Measurements from ENCODE around the gene COL5A1.
A peak's percentile ranks its signal among the peaks of the same experiment; 100 is the strongest.
"Not testable (repeated sequence)": the region's sequence is repeated elsewhere in the genome, so short reads cannot be mapped to it uniquely, and the experiment has no call there.

COL5A1 gene

DNA sequence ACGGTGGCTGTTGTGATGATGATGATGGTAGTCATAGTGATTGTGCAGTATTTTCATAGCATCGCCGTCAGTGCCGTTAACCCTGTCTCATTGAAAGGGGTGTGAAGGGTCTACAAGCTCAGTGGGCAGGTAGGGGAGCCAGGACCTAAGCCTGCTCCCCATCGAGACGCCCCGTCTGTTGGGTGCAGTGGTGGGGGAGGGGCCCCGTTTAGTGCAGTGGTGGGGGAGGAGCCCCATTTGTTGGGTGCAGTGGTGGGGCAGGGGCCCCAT, 68.6 kb downstream of the COL5A1 start:
- DNase-seq (ENCODE audit: low spot score) = no peak

DNA sequence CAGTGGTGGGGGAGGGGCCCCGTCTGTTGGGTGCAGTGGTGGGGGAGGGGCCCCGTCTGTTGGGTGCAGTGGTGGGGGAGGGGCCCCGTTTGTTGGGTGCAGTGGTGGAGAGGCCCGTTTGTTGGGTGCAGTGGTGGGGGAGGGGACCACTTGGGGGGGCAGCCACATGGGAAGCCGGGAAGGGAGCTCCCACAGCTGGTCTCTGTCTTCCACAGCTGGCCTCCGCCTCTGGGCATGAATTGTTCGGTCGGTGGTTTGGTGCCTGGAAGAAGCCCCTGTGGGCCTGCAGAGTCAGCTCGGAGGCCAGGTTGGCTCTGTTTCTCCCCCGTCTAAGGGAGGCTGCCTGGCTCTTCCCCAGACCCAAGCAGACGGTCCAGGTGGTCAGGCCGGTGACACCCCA, 69.3 kb downstream of the COL5A1 start:
- DNase-seq (ENCODE audit: low spot score) = no peak

DNA sequence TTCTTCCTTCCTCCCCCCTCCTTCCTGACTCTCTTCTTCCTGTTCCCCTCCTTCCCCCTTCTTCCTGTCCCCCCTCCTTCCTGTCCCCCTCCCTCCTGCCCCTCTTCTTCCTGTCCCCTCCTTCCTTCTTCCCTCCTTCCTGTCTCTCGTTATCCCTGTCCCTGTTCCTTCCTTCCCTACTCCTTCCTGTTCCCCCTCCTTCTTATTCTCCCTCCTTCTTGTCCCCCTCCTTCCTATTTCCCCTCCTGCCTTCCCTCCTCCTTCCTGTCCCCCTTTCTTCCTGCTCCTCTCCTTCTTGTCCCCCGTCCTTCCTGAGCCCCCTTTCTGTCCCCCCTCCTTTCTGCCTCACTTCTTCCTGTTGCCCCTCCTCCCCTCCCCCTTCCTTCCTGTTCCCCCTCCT, 70.6 kb downstream of the COL5A1 start:
- no peak for DNase-seq (ENCODE audit: low spot score)

DNA sequence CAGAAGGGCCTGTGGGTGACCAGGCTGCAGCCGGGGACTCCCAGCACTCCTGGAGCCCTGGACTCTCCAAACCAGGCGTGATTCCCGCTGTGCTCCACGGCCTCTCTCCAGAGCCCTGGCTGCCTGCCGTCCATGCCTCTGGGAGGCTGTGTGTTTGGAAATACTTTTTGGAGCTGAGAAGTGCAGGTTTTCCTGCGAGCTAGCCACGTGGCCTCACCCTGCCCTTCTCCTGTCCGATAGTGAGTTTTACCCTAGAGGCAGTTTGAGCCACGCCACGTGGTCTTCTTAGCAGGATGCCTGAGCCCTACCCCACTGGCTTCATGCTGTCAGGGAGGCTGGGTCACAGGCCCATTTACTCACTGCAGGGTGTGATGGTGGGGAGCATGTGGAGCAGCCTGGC, 71.3 kb downstream of the COL5A1 start:
- no peak for DNase-seq (ENCODE audit: low spot score)

DNA sequence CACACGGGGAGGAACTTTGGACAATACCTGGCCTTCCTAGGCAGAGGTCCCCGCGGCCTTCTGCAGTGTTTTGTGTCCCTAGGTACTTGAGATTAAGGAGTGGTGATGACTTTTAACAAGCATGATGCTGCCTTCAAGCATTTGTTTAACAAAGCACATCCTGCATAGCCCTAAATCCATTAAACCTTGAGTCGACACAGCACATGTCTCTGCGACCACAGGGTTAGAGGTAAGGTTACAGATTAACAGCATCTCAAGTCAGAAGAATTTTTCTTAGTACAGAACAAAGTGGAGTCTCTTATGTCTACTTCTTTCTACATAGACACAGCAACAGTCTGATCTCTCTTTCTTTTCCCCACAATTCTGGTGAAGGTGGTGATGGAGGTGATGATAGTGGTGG, 73.9 kb downstream of the COL5A1 start:
- not testable (repeated sequence) for DNase-seq (ENCODE audit: low spot score)

DNA sequence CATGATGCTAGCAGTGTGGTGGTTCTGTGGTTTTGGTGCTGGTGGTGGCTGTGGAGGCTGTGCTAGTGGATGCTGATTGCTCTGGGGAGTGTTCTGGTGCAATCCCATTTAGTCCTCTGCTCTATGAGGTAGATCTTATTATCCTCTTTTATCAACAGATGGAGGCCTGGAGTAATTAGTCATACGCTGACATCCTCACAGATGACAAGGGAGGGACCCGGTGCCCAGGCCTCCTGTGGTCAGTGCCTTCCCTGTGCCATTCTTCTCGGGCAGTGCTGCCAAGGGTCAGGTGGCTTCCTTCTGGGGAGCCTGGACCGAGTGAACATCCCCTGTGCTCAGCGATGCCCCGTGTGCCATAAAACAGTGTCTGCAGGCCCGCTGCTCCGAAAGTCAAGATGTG, 74.5 kb downstream of the COL5A1 start:
- DNase-seq (ENCODE audit: low spot score) = no peak

DNA sequence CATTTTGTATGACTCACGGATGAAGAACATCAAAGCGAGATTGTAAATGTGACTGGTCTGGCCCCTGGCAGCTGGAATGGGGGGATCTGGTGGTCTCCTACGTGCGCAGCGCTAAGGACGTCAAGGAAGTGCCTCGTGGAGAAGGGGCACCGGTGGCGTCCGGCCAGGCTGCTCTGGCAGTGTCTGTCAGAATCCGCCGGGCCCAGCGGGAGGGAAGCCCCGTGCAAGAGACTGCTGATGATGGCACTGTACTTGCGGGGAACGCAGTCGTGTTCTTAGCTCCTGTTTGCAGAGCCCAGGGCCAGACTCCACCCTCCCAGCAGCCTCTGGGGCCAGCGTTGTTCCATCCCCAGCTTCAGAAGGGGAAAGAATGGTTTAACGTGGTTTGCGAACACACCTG, 75.5 kb downstream of the COL5A1 start:
- DNase-seq (ENCODE audit: low spot score) = no peak

DNA sequence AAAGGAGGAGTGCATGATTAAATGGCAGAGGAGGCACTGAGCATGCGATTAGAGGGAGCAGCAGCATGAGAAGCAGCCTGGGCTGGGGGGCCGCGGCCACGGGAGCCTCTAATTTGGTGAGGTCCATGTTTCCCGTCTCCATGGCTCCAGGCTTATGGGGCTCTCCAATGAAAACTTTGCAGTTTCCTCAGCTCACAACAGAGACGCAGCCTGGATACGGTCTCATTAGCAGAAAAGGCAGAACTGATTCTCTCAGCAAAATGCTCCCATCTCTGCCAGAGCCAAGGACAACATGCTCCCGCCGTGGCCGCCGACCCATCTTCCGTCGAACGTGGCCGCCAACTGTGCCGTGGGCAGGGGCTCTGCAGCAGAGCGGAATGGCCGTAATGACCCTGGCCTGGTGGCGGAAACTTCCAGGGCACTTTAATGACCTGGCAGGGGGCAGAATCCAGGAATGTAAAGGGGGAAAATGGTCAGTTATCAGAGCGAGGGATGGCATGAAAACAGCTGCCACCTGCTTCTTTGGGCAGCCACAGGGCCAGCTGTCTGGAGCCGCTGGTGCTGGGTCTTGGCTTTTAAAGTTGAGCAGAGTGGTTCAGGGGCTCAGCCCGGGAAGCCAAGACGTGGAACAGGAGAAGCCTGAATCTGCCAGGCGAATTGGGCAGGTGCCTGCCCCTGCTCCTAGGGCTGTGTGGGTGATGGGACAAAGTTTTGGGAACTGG, 76.5 kb downstream of the COL5A1 start:
- peak; percentile 4 for DNase-seq (ENCODE audit: low spot score)

DNA sequence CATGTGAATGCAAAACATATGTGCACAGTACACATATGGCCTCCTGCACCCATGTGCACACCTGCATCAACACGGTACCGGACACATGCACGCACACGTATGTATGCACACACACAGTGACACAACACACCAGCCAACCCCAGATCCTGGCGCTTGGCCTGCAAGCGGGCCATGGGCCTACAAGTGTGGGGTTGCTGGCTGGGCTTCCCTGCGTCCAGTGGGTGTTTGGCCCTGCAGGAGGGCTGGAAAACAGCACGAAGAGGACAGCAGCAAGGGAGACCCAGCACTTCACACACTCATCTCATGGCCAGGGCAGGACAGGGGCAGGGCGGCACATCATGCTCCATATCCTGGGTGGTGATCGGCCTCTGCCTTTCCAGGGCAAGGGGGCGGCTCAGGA, 77.7 kb downstream of the COL5A1 start:
- no peak for DNase-seq (ENCODE audit: low spot score)

DNA sequence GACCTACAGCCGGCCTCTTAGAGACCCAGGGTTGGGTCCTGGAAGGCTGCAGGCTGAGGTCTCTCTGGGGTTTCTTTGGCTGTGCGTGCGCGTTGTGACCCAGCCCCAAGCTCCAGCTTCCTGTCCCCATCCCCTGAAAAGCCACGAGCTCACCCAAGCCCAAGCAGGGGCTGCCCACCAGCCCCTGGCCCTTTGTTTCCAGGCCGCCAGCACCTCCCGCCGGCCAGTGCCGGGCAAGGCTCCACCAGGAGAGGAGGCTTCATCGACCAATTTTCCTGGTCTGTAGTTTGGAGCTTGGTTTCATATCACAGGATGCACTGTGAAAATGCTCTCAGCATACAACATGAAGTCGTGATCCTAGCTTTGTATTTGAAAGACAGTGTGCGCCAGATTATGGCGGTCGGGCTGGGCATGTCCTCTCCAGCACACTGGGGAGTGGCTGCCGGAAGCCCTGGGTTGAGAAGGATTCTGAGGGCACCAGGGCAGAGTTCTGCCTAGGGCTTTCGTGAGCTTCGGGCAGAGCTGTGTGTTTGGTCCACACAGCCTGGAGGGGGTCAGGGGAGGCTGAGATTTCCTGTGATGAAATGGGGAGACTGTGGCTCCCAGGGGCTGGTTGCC, 78.6 kb downstream of the COL5A1 start:
- no peak for DNase-seq (ENCODE audit: low spot score)

DNA sequence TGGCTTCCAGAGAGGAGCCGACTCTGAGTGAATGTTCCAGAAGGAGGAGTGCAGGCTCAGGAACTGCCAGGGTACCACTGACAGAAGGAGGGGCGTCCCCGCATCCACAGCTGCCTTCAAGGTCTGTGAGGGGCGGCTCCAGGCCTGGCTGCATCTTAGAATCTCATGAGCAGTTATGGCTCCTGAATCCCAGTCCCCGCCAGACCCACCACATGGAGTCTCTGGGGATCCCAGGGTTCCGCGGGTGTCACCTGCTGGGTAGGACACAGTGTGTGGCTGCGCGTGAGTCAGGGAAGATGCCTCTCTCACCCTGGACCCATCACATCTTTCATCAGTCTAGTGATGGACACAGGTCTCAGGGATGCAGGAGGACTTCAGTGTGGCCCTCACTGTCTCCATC, 79.2 kb downstream of the COL5A1 start:
- DNase-seq (ENCODE audit: low spot score) = no peak

DNA sequence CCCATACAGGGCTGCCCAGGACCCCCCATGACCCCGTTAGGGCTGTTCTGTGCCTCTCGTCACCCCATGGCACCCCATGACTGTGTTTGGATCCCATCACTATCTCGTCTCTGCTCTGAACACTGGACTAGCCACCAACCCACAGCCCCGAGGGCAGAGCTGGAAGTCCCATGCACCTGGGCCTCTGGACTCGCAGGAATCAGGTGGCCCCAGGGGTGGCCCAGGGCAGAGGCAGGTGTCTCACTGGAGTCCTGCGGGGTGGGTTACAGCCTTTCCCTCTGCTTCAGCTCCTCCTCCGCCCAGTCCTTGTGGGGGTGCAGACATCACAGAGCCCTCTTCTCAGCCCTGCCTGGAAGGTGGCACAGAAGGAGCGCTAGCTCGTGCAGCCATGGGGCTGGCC, 79.7 kb downstream of the COL5A1 start:
- DNase-seq (ENCODE audit: low spot score) = no peak

DNA sequence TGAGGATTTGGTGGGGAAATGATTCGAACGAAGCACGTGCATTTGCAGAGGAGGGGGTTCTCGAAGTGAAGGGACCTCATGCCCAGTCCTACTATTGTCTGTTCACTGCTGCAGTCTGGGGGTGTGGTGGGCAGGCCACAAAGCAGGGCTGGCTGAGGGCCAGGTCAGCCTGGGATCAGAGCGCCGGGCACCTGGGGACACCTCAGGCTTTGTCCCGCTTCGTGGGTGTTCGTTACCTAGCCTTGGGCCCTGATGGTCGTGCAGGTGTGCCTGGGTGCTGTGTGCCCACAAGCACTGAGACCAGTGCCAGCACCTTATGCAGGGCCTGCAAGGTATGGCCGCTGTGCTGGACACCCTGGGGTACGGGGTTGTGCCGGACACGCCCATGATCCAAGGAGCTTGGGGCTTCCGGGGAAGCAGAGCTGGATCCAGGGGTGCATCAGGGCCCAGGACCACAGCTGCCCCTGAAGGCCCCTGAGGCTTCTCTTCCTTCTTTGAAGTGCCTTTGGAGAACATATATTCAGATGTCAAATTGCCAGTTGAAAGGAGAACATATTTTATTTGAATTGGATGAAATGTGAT, 80.6 kb downstream of the COL5A1 start:
- no peak for DNase-seq (ENCODE audit: low spot score)

DNA sequence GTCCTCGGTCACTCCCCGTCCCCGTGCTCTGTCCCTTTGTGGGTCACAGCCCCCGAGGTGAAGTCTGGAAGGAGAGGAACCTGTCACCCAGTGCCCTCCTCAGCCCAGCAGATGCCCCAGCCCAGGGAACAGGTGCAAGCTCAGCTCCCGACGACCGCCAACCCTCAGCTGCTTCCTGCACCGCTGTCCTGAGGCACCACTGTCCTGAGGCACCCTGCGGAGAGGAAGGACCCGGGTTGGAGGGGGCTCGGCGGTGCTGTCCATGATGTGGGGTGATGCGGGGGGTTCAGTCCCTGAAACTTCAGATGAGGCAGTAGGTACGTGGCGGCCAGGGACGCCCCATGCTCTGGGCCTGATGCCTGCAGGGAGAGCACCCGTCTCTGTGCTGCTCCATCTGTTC, 81.4 kb downstream of the COL5A1 start:
- no peak for DNase-seq (ENCODE audit: low spot score)

DNA sequence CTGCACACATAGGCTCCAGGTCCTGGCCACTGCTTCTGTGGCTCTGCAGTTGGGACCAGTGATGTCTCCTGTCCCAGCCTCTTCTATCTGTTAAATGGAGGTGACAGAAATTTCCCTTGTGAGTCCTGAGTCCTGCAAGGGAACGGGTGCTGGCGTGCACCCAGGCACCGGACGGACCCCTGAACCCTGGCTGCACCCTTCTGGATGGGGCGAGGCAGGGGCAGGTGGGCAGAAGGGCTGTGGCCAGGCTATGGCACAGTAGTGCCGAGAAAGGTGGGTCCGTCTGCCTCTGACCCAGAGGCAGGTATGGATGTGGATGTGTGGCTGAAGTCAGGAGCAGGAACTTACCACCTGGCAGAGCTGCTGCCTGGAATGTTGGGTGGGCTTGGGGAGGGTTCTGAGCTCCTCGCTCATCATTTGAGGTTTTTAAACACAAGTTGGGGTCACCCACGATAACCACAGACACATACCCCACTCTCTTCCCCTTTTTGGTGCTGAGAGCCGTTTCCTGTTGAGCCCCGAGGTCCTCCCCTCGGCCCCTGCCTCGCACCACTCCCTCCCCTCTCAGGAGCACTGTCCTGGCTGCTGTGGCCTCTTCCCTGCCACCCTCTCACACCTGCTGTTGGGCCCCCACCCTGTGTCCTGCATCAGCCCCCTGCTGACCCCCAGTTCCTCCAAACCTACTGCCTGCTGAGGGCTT, 82.0 kb downstream of the COL5A1 start:
- no peak for DNase-seq (ENCODE audit: low spot score)

DNA sequence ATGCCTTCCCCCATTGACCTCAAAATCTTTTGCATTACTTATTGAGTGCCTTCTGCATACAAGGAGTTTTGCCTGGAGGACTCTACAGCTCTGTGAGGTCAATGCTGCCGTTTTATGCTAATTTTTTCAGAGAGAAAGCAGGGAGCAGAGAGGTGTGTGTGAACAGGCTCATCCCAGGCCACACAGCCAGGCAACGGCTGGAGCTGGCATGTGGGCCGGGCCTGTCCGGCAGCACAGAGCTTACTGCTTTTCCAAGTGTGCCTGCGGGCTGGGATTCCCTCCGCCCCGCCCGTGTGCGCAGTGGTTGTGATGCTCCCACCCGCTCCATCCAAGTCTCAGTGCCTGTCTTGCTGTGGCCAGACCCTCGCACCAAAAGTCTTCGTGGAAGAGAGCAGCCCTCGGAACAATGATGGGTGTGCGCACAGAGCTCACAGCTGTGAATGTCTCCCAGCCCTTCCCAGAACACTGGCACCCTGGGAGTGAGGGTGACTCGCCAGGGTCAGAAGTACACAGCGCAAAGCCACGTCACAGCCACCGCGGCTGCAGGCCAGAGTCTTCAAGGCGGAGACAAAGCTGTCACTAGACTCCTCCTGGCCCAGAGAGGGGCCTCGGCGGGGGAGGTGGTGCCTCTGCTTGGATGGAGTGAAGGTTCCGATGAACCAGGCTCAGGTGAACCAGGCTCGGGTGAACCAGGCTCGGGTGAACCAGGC, 82.8 kb downstream of the COL5A1 start:
- no peak for DNase-seq (ENCODE audit: low spot score)

DNA sequence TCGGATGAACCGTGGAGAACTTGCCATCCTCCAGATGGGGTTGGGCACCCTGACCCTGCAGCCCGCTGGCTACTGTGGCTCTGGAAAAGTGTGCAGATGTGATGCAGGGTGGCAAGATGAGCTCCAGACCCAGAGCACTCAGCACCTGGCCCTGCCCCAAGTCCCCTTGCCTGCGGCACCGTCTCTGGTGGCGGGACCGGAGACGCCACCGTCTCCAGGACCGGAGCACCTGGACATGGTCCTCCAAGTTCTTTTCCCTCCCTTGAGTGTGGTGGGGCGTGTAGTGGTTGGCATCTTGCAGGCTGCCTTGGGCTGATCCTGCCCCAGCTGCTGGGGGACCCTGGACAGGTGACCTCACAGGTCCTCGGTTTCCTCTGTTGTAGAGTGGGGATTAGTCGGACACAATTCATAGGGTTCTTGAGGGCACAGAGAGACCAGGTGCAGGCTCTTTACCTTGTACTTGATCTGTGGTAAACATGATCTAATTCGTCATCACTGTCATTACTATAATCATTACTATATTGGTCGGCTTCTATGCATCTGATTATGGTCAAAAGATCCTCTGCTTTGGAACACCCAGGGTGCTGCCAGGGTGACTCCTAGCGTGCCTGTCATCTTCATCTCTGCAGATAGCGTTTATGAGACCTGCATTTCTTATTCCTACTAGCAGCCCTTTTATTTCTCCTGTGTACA, 83.5 kb downstream of the COL5A1 start:
- no peak for DNase-seq (ENCODE audit: low spot score)

DNA sequence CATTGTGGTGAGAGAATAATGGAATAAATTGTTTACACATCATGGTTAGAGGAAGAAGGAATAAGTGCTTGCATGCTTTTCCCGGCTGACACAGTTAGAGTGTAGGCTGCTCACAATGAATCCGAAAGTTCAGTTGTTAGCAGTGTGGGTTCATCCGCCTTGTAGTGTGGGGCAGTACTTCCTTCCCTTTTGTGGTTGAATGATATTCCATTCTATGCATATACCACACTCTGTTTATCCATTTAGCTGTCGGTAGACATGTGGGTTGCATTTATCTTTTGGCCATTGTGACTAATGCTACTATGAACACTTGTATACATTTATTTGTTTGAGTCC, 84.0 kb downstream of the COL5A1 start:
- DNase-seq (ENCODE audit: low spot score) = peak; percentile 9

DNA sequence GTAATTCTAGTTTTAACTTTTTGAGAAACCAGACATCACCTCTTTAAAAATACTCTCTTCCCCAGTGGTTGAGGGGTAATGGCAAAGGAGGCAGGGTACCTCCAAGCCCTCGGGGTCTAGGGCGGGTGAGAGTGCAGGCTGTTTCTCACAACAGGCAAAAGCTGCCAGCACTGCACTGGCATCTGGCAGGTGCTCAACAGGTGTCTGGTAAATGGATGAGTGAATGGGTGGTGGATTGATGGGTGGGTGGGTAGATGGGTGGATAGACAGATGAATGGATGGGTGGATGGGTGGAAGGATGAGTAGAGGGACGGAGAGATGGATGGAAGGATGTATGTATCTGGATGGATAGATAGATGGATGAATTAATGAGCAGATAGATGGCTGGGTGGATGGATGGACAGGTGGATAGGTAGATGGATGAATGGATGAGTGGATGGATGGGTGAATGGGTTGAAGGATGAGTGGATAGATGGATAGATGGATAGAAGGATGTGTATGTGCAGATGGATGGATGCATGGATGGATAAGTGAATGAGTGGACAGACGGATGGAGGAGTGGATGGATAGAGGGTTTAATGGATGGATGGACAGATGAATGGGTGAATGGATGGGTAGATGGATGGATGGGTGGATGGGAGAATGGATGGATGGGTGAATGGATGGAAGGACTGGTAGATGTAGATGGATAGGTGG, 84.6 kb downstream of the COL5A1 start:
- no peak for DNase-seq (ENCODE audit: low spot score)

DNA sequence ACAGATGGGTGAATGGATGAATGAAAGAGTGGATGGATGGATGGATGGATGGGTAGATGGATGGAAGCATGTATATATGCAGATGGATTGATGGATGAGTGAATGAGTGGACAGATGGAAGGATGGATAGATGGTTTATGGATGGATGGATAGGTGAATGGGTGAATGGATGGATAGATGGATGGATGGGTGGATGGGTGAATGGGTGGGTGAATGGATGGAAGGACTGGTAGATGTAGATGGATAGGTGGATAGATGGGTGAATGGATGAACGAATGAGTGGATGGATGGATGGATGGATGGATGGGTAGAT, 85.1 kb downstream of the COL5A1 start:
- no peak for DNase-seq (ENCODE audit: low spot score)

DNA sequence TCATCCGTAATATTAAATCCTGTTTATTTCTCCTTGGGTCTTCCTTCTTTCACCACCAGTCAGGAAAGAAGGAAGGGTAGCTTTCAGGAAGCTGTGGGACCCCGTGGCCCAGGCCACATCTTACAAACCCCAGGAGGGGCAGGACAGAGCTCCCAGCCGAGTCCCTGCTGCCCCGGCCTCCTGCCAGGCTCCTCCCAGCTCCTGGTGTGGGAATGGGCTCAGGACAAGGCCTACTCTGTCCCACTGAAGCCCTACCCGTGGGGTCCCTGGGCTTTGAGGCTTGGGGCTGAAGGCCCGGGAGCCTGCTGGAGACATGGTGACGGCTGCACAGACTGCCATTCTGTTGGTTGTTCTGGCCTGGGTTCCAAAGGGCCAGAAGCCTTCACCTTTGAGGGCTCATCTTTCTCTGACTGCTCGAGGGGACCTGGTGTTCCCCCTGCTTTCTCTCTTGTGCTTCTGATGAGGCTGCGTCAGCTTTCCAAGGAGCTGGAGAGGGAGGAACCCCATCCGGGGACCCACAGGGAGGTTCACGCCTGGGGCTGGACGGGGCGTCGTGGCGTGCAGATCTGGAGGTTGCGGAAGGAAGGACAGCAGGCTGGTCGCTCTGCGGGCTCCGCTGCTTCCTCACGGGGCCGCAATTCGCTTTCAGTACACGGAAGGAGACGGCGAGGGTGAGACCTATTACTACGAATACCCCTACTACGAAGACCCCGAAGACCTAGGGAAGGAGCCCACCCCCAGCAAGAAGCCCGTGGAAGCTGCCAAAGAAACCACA, 86.6 kb downstream of the COL5A1 start:
- no peak for DNase-seq (ENCODE audit: low spot score)

Measured in globus pallidus (tissue), 1 donor.